NCI-H128 (cell line): ENCODE measurements around the gene SMIM5.
"Not testable (repeated sequence)": the region's sequence is repeated elsewhere in the genome, so short reads cannot be mapped to it uniquely, and the experiment has no call there.

Source experiments
- DNase-seq: peaks from one replicate; lab custom pipeline; 2025; ENCODE audit not compliant: unreplicated experiment; lab: John Stamatoyannopoulos, UW

The SMIM5 gene

DNA sequence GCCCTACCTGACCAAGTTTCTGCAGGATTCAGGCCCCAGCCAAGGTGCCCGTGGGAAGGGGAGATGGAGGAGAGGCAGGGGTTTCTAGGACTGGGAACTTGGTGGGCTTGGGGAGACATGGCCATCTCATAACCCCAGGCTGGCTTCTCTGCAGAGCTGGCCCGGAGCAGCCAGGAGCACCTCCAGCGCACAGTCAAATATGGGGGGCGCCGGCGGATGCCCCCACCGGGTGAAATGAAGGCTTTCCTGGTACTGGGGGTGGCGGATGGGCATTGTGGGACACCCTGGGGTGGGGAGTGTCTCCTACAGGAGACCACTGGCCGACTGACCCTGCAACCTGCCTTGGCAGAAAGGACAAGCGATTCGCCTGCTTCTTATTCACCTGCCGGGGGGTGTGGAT lies 9.2 kb upstream of the SMIM5 start:
- no peak for DNase-seq

DNA sequence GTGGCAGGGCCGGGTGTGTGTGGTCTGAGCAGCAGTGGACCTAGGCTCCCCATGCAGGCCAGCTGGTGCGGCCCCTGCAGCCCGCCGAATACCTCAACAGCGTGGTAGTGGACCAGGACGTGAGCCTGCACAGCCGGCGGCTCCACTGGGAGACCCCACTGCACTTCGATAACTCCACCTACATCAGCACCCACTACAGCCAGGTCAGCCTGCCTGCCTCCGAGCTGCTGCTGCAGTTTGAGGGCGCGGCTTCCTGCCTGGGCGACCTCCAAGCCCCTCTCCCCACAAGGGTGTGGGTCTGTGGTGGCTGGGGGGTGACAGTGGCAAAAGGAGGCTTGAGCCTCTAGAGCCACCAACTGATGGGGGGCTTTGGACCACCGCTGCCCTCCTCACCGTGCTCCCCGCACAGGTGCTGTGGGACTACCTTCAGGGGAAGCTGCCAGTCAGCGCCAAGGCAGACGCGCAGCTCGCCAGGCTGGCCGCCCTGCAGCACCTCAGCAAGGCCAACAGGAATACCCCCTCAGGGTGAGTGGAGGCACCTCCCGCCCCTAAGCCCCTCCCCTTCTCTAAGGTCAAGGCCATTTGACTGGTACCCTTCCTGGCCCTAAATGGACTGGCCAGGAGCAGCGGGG lies 8.4 kb upstream of the SMIM5 start:
- DNase-seq: no peak

GRCh38 chr17:75625813-75626486 lies 7.3 kb upstream of the SMIM5 start:
- no peak for DNase-seq

GRCh38 chr17:75626496-75627038 lies 6.7 kb upstream of the SMIM5 start:
- no peak for DNase-seq

GRCh38 chr17:75627094-75627493 lies 6.1 kb upstream of the SMIM5 start:
- DNase-seq: no peak

DNA sequence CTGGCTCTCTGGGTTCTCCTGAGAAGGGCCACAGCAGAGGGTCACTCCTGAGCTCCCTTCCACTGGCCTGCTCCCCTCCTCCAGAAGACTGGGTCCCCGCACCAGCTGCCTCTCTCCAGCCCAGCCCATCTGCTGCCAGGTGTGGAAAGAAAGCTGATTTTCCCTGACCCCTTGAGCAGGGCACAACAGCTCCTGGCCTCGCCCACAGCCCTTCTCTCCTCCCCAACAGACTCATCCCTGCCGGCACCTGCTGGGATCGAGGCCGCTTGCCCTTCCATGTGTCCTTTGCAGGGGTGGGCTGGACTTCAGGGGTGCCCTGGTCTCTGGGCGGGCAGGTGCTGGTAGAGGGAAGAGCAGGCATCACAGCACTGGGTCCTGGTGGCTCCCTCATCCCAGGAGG lies 4.8 kb upstream of the SMIM5 start:
- no peak for DNase-seq

- no peak for DNase-seq
Measured at GRCh38 chr17:75629157-75629556, 4.1 kb upstream of the SMIM5 start.

DNA sequence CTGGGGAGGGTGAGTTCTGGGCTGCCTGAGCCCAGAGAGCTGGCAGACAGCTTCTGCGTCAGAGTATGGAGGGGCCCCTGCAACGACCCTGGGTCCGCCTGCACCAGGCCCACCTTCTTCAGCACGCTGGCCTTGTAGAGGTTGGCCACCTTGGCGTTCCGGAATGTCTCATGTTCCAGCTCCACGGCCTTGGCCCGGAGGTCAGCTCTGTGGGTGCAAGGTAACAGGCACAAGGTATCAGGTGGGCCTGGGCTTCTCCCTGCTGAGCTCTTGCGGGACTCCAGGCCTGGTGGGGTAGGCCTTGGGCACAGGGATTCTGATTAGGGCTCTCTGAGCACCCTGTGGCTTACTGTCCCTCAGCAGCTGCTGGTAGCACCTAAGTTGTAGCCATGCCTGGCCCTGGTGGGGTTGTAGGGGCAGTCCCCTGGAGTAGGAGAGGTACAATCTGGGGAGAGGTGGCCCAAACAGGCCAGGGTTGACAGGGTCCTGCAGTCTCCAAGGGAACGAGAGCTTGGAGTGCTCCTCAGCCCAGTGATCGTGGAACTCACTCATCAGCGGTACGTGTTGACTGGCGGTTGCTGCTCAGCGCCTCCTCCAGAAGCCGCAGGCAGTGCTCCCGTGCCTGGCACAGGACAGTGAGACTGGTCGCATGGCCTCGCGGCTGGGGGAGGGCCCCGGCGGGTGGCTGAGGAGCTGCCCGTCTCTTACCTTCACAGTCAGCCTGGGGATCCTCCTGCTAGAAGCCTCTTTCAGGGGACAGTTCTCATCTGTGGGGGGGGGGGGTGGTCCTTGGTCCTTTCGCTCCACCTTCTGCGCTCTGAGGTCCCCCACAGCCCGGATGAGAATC lies 2.9 kb upstream of the SMIM5 start:
- no peak for DNase-seq

DNA sequence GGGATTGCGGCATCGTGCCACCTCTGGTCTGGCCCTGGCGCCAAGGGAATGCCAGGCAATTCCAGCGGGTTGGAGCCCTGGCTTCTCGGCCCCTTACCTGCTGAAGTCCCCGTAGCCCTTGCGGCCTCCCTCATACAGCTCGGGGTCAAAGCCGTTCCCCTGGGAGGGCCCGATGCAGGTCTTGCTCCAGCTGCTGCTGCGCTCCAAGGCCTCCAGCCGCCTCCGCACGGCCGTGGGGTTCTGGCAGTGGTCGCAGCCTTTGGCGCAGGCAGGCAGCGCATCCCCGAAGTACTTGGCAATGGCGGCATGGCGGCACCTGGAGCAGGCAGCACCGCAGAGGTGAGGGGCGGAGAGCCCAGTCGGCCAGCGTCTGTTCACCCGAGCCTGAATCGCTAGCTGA lies 1.9 kb upstream of the SMIM5 start:
- DNase-seq: no peak

DNA sequence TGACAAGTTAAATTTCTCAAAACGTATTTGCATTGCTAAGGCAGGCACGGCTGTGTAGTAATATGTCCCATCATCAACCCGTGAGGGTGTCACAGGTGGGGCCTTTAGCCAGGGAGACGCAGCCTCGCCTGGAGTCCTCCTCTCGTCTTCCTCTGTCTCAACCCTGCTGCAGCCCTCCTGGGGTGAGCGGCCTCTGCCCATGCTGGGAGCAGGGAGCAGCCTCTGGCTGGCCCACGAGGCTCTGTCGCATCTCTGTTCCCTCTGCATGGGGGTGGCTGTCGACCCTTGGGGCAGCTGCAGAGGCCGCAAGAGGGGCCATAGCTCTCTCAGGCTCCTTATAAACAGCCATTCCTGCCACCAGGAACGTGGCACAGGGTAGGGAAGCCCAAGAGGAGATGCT lies 806 bp upstream of the SMIM5 start:
- no peak for DNase-seq

- peak; percentile 50 for DNase-seq
Measured at GRCh38 chr17:75633486-75634375, 497 bp downstream of the SMIM5 start.

- no peak for DNase-seq
Measured at GRCh38 chr17:75634376-75634740, 1.1 kb downstream of the SMIM5 start.

GRCh38 chr17:75634754-75635609 lies 1.7 kb downstream of the SMIM5 start:
- no peak for DNase-seq

DNA sequence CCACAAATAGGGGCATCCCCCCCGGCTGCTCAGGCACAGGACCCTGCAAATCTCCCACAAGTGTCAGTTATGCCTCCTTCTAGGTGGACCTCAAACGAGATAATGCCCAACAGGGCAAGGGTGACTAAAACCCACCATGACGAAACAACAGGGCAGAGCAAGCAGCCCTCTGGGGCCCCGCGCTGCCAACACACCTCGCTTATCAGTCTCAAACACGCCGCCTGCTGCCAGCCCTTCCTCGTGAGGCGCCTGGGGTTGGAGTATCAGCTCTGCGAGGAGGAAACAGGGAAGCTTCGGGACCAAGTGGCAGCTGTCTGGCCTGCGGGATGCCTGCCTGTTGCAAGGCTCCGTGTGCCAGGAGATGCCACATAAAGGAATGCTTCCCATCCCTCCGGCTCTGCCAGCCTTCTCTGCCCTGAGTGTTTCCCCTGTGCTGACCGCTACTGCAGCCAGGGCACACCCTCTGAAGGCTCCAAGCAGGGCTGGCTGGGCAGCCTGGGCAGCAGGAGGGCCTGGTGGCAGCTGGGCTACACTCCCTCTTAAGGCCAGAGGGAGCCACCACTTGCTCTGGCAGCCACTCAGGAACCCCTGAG lies 2.5 kb downstream of the SMIM5 start:
- no peak for DNase-seq

GRCh38 chr17:75636381-75637142 lies 3.3 kb downstream of the SMIM5 start:
- no peak for DNase-seq

DNA sequence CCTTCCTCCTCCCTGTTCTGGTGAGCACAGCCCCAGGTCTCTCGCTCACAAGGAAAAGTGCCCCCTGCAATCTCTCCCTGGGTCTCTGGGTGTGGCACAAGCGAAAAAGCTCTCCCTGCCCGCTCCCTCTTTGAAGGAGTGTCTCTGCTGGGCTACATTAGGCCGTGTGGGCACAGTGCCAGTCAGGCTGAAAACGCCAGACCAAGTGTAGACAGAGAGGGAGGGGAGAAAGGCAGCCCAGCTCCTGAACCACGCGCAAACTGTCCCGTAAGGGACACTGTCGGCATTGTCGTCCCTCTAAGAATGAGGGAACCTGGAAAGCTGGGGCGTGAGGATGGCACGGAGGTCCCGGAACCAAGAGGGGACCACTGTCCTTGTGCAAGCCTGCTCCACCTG lies 3.9 kb downstream of the SMIM5 start:
- no peak for DNase-seq

DNA sequence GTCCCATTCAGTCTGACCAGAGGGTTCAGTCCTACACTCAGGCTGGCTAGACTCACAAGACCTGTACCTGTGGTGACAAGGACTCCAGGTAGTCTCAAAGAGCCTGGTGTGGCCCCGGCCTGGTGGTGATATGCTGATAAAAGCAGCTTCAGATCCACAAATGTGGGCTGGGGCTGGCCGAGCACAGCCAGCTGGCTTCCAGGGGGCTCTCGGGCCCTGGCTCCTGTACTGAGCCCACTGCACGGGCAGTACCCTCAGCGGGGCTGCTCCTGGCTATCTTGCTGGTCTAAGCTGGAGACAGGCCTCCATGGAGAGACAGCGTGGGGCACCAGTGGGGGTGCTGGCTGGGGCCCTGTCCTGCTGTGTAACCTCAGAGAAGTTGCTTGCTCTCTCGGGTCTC lies 4.3 kb downstream of the SMIM5 start:
- no peak for DNase-seq

DNA sequence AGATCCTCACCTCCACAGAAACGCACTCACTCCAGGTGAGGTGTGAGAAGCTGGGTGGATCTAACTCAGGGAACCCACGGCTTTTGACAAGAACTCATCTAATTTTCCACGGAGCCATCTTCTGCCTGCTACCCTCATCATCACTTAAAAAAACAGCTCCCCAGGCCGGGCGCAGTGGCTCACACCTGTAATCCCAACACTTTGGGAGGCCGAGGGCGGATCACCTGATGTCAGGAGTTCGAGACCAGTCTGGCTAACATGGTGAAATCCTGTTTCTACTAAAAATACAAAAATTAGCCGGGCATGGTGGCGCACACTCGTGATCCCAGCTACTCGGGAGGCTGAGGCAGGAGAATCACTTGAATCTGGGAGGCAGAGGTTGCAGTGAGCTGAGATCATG lies 4.8 kb downstream of the SMIM5 start:
- DNase-seq: not testable (repeated sequence)

- DNase-seq: no peak
Measured at GRCh38 chr17:75638893-75639292, 5.7 kb downstream of the SMIM5 start.
